H9 (cell line): ENCODE measurements around the gene KCNMB3. TPM values are rescaled to one million over a fixed set of nuclear protein-coding genes. Genes with fewer than 3 reads are reported as not detected.

ENCODE experiments used
- DNase-seq: peaks from one replicate; pipeline ENCODE4 v3.0.0-alpha.2; 2017
- H2AFZ ChIP-seq: one replicate; pipeline ENCODE4 v1.6.1; 2013; ENCODE audit warnings: mild to moderate bottlenecking, low read length, control low read depth, moderate library complexity
- H2AK5ac ChIP-seq: 2 replicates; pipeline ENCODE4 v1.6.1; 2013; ENCODE audit warnings: low read length, control low read depth, mixed read lengths; ENCODE audit not compliant: insufficient read length
- H2BK120ac ChIP-seq: one replicate; pipeline ENCODE4 v1.6.1; 2013; ENCODE audit warnings: low read depth, mild to moderate bottlenecking, low read length, control low read depth, inconsistent platforms; ENCODE audit not compliant: poor library complexity, severe bottlenecking
- H2BK12ac ChIP-seq: 2 replicates; pipeline ENCODE4 v1.6.1; 2013; ENCODE audit warnings: low read length, control low read depth, mixed read lengths, low read depth; ENCODE audit not compliant: insufficient read length
- H2BK15ac ChIP-seq: 2 replicates; pipeline ENCODE4 v1.6.1; 2013; ENCODE audit warnings: low read depth, low read length, control low read depth
- H2BK20ac ChIP-seq: one replicate; pipeline ENCODE4 v1.6.1; 2013; ENCODE audit warnings: low read depth, mild to moderate bottlenecking, low read length, control low read depth, inconsistent platforms; ENCODE audit not compliant: poor library complexity, severe bottlenecking
- H2BK5ac ChIP-seq: 2 replicates; pipeline ENCODE4 v1.6.1; 2013; ENCODE audit warnings: low read length, control low read depth, mixed read lengths; ENCODE audit not compliant: insufficient read length
- H3K14ac ChIP-seq: 2 replicates; pipeline ENCODE4 v1.6.1; 2013; ENCODE audit warnings: low read length, control low read depth; ENCODE audit not compliant: insufficient read depth
- H3K18ac ChIP-seq: 2 replicates; pipeline ENCODE4 v1.6.1; 2013; ENCODE audit warnings: low read depth, mild to moderate bottlenecking, mixed read lengths, low read length, control low read depth; ENCODE audit not compliant: insufficient read length
- H3K23ac ChIP-seq: 2 replicates; pipeline ENCODE4 v1.6.1; 2013; ENCODE audit warnings: low read length, control low read depth, mixed read lengths, low read depth; ENCODE audit not compliant: insufficient read length
- H3K23me2 ChIP-seq: 2 replicates; pipeline ENCODE4 v1.6.1; 2013; ENCODE audit warnings: low read depth, mild to moderate bottlenecking, mixed read lengths, low read length, control low read depth; ENCODE audit not compliant: insufficient read length, poor library complexity, severe bottlenecking
- H3K27ac ChIP-seq: 2 replicates; pipeline ENCODE4 v1.5.1; 2013; ENCODE audit warnings: low read length, control low read depth, mixed read lengths, low read depth; ENCODE audit not compliant: insufficient read length
- H3K27me3 ChIP-seq: 2 replicates; pipeline ENCODE4 v1.6.1; 2013; ENCODE audit warnings: low read length, control low read depth, inconsistent platforms; ENCODE audit not compliant: insufficient read depth
- H3K4ac ChIP-seq: 2 replicates; pipeline ENCODE4 v1.6.1; 2013; ENCODE audit warnings: low read depth, mild to moderate bottlenecking, control low read depth, inconsistent platforms, low read length, moderate library complexity
- H3K4me1 ChIP-seq: 2 replicates; pipeline ENCODE4 v1.6.1; 2013; ENCODE audit warnings: low read length, control low read depth, inconsistent platforms; ENCODE audit not compliant: insufficient read depth
- H3K4me2 ChIP-seq: 2 replicates; pipeline ENCODE4 v1.6.1; 2013; ENCODE audit warnings: low read length, control low read depth, mixed read lengths; ENCODE audit not compliant: insufficient read length, insufficient read depth
- H3K56ac ChIP-seq: 2 replicates; pipeline ENCODE4 v1.6.1; 2013; ENCODE audit warnings: low read depth, mild to moderate bottlenecking, mixed read lengths, low read length, control low read depth; ENCODE audit not compliant: insufficient read length
- H3K79me1 ChIP-seq: 2 replicates; pipeline ENCODE4 v1.6.1; 2013; ENCODE audit warnings: low read depth, mild to moderate bottlenecking, moderate library complexity, low read length, control low read depth, inconsistent platforms; ENCODE audit not compliant: insufficient read depth, poor library complexity, severe bottlenecking
- H3K79me2 ChIP-seq: 2 replicates; pipeline ENCODE4 v1.6.1; 2013; ENCODE audit warnings: low read length, control low read depth, inconsistent platforms; ENCODE audit not compliant: insufficient read depth
- H3K9ac ChIP-seq: 2 replicates; pipeline ENCODE4 v1.6.1; 2013; ENCODE audit warnings: low read length, control low read depth, mixed read lengths; ENCODE audit not compliant: insufficient read length; ENCODE audit errors: extremely low read depth
- H3K9me3 ChIP-seq: one replicate; pipeline ENCODE4 v1.6.1; 2013; ENCODE audit warnings: low read depth, low read length, inconsistent platforms; ENCODE audit not compliant: control insufficient read depth
- H3T11ph ChIP-seq: one replicate; pipeline ENCODE4 v1.6.1; 2013; ENCODE audit warnings: mild to moderate bottlenecking, low read length, control low read depth, inconsistent platforms
- H4K20me1 ChIP-seq: one replicate; pipeline ENCODE4 v1.6.1; 2013; ENCODE audit not compliant: control insufficient read depth, insufficient read length, insufficient read depth
- H4K5ac ChIP-seq: 2 replicates; pipeline ENCODE4 v1.6.1; 2013; ENCODE audit warnings: low read depth, mild to moderate bottlenecking, mixed read lengths, low read length, control low read depth; ENCODE audit not compliant: insufficient read length
- H4K8ac ChIP-seq: replicated peaks from 2 replicates; pipeline ENCODE4 v1.6.1; 2013; ENCODE audit warnings: low read length, control low read depth, mixed read lengths, low read depth; ENCODE audit not compliant: insufficient read length
- H4K91ac ChIP-seq: 2 replicates; pipeline ENCODE4 v1.6.1; 2013; ENCODE audit warnings: low read depth, mild to moderate bottlenecking, moderate library complexity, mixed read lengths, low read length, control low read depth; ENCODE audit not compliant: insufficient read length
- H3K27ac Mint-ChIP-seq, 3 experiments: 2 replicates in 2 of 3; 3 replicates in 1 of 3; pipeline ENCODE4 v1.8.0; 2020 to 2021; ENCODE audit warnings: mixed read lengths in 3 of 3, mild to moderate bottlenecking in 1 of 3, moderate library complexity in 1 of 3
- H3K27me3 Mint-ChIP-seq: 2 replicates; pipeline ENCODE4 v1.8.0; 2021; ENCODE audit warnings: low read depth, mild to moderate bottlenecking, moderate library complexity, mixed read lengths
- H3K36me3 Mint-ChIP-seq, 3 experiments: 2 replicates in 2 of 3; 3 replicates in 1 of 3; pipeline ENCODE4 v1.8.0; 2020 to 2021; ENCODE audit warnings: low read depth in 3 of 3, mixed read lengths in 3 of 3; ENCODE audit not compliant: insufficient read depth in 1 of 3
- H3K4me1 Mint-ChIP-seq, 2 experiments: 2 replicates each; pipeline ENCODE4 v1.8.0; 2020; ENCODE audit warnings: mixed read lengths in 2 of 2
- H3K4me3 Mint-ChIP-seq, 2 experiments: 2 replicates in 1 of 2; 3 replicates in 1 of 2; pipeline ENCODE4 v1.8.0; 2020 to 2021; ENCODE audit warnings: mild to moderate bottlenecking in 2 of 2, mixed read lengths in 2 of 2, moderate library complexity in 1 of 2
- H3K9me3 Mint-ChIP-seq, 2 experiments: 2 replicates in 1 of 2; 3 replicates in 1 of 2; pipeline ENCODE4 v1.8.0; 2020; ENCODE audit warnings: mild to moderate bottlenecking in 2 of 2, mixed read lengths in 2 of 2, moderate library complexity in 1 of 2
- CTCF ChIP-seq: fragments of 200-600 bp; sonication (generic); conservative IDR thresholded peaks from 3 replicates; pipeline ENCODE4 v1.8.0; 2021; ENCODE audit warnings: antibody characterized with exemption, mild to moderate bottlenecking
- WGBS: extraction: QIAGEN DNeasy Blood & Tissue Kit; methylation state at CpG from one replicate; pipeline ENCODE4 v1.1.7; 2013; ENCODE audit warnings: missing lambda C conversion rate, low lambda C conversion rate, mixed read lengths; ENCODE audit not compliant: insufficient read length; ENCODE audit errors: extremely low coverage; 5-methylcytosine and 5-hydroxymethylcytosine counted together
- total RNA-seq: library from RNA; stranded (reverse); gene quantifications from 2 replicates; pipeline ENCODE4 v1.2.1, GENCODE V29; 2021

KCNMB3 gene
- total RNA-seq, 1 experiment from 2014 or later = 1.6 TPM

DNA sequence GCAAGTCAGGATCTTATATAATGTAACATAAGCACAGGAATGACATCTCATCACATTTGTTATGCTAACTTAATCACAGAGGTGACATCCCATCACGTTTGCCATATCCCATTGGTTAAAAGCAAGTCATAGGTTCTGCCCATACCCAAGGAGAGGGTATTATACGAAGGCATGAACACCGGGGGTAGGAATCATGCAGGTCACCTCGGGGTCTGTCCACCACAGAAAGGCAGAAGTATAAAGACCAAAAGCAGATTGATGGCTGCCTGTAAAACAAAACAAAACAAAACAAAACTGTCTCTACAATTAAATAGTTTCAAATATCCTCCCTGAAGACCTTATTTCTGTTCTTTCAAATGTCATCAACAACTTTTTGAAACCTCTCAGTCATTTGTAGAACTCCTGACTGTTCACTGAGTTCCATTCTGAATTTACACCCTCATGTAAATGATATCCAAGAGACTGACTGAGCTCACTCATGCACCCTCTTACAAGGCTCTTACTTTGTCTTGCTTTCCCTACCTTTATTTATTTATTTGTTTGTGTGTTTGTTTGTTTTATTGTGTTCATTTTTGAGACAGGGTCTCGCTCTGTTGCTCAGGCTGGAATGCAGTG is 49.2 kb upstream of the KCNMB3 start:
- no peak overlapping the region for H2BK120ac ChIP-seq
- Mint-ChIP-seq H3K9me3 (peaks cover 5% of the 10 kb centered on the region in 2 experiments; a peak in 3 of 5 replicates), H3K36me3 (peaks cover 0 to 9% (median 1%) of the 10 kb centered on the region in 3 experiments; a peak in 3 of 7 replicates), H3K4me3 (no peak overlapping the region), H3K27me3 (no peaks in the 10 kb centered on the region), H3K4me1 (peaks cover 10 to 12% of the 10 kb centered on the region in 2 experiments), H3K27ac (no peak overlapping the region)
- no peaks in the 10 kb centered on the region for H3K79me1 ChIP-seq
- no peak overlapping the region for H3K56ac ChIP-seq
- no peaks in the 10 kb centered on the region for H3K27me3 ChIP-seq
- H2AK5ac ChIP-seq = no peak overlapping the region
- no peak overlapping the region for H2BK12ac ChIP-seq
- no peak overlapping the region for H4K5ac ChIP-seq
- H4K8ac ChIP-seq = no peak overlapping the region
- H2BK5ac ChIP-seq = no peak overlapping the region
- no peak for TF ChIP-seq CTCF
- H3K27ac ChIP-seq = no peak overlapping the region
- H3K18ac ChIP-seq = no peak overlapping the region
- H3K4ac ChIP-seq = no peak overlapping the region
- no peak overlapping the region for H3T11ph ChIP-seq
- no peaks in the 10 kb centered on the region for H3K9me3 ChIP-seq
- no peak overlapping the region for H3K23ac ChIP-seq
- no peak overlapping the region for H3K14ac ChIP-seq
- H2BK15ac ChIP-seq = no peak overlapping the region
- WGBS = no CpG with 5 or more reads among the region's 5 CpGs
- H3K4me1 ChIP-seq = no peaks in the 10 kb centered on the region; the same call in 1 of the 2 replicates
- no peaks in the 10 kb centered on the region for H3K79me2 ChIP-seq
- H2BK20ac ChIP-seq = no peak overlapping the region
- no peaks in the 10 kb centered on the region for H3K23me2 ChIP-seq
- no peak overlapping the region for H2AFZ ChIP-seq
- no peak for DNase-seq
- no peak overlapping the region for H3K4me2 ChIP-seq
- H4K91ac ChIP-seq = no peak overlapping the region
- no peak overlapping the region for H3K9ac ChIP-seq
- H4K20me1 ChIP-seq = no peaks in the 10 kb centered on the region
